Measurements from ENCODE around the gene TMEM245.

- TF ChIP-seq CTCF (IDR thresholded peaks at IDR 0.05 in 2 of 3, conservative IDR thresholded peaks at IDR 0.05 in 1 of 3; ENCODE audit: control insufficient read depth in 2 of 3, extremely low read depth in 1 of 3, insufficient read depth in 1 of 3, low read depth in 3 of 3, low read length in 3 of 3) (no peak), POLR2AphosphoS2 (IDR thresholded peaks at IDR 0.05; ENCODE audit: low read depth, low read length) (no peak), POLR2A (IDR thresholded peaks at IDR 0.05; ENCODE audit: low read depth, low read length) (no peak), YBX1 (IDR thresholded peaks at IDR 0.05) (no peak), RFX5 (IDR thresholded peaks at IDR 0.05; ENCODE audit: low read depth, low read length) (no peak), POLR2AphosphoS5 (IDR thresholded peaks at IDR 0.05; ENCODE audit: low read length) (no peak)
Observed at GRCh38 chr9:109088221-109088620, 31.5 kb downstream of the TMEM245 start.
